Chondrocyte (in vitro differentiated cells): ENCODE measurements around the gene TMBIM6. TPM values are rescaled to one million over a fixed set of nuclear protein-coding genes. Genes with fewer than 3 reads are reported as not detected.

Experiments
- DNase-seq: peaks from one replicate; pipeline ENCODE4 v3.0.0; 2021; ENCODE audit warnings: mixed read lengths, low spot score
- H3K27ac Mint-ChIP-seq: one replicate; pipeline ENCODE4 v1.8.0; 2021; ENCODE audit warnings: mild to moderate bottlenecking, moderate library complexity, mixed read lengths; ENCODE audit not compliant: unreplicated experiment
- H3K27me3 Mint-ChIP-seq: 2 replicates; pipeline ENCODE4 v1.8.0; 2021; ENCODE audit warnings: low read depth, mixed read lengths
- H3K36me3 Mint-ChIP-seq: 2 replicates; pipeline ENCODE4 v1.8.0; 2021; ENCODE audit warnings: low read depth, mixed read lengths
- H3K4me1 Mint-ChIP-seq: 2 replicates; pipeline ENCODE4 v1.8.0; 2021; ENCODE audit warnings: low read depth, mild to moderate bottlenecking, mixed read lengths
- H3K4me3 Mint-ChIP-seq: one replicate; pipeline ENCODE4 v1.8.0; 2021; ENCODE audit warnings: mild to moderate bottlenecking, moderate library complexity, mixed read lengths; ENCODE audit not compliant: unreplicated experiment
- H3K9me3 Mint-ChIP-seq: 2 replicates; pipeline ENCODE4 v1.8.0; 2021; ENCODE audit warnings: low read depth, mixed read lengths
- total RNA-seq: library from RNA; stranded (reverse); gene quantifications from 3 replicates; pipeline ENCODE4 v1.2.1, GENCODE V29; 2021
- TF ChIP-seq, protein P1 (sequence below): fragments of 200-600 bp; sonication (generic); IDR thresholded peaks from 2 replicates; pipeline ENCODE4 v1.5.0; 2021; ENCODE audit warnings: antibody characterized with exemption, mild to moderate bottlenecking, moderate library complexity

TMBIM6 gene
- total RNA-seq, 1 donor from 2014 or later, result 344 TPM

DNA sequence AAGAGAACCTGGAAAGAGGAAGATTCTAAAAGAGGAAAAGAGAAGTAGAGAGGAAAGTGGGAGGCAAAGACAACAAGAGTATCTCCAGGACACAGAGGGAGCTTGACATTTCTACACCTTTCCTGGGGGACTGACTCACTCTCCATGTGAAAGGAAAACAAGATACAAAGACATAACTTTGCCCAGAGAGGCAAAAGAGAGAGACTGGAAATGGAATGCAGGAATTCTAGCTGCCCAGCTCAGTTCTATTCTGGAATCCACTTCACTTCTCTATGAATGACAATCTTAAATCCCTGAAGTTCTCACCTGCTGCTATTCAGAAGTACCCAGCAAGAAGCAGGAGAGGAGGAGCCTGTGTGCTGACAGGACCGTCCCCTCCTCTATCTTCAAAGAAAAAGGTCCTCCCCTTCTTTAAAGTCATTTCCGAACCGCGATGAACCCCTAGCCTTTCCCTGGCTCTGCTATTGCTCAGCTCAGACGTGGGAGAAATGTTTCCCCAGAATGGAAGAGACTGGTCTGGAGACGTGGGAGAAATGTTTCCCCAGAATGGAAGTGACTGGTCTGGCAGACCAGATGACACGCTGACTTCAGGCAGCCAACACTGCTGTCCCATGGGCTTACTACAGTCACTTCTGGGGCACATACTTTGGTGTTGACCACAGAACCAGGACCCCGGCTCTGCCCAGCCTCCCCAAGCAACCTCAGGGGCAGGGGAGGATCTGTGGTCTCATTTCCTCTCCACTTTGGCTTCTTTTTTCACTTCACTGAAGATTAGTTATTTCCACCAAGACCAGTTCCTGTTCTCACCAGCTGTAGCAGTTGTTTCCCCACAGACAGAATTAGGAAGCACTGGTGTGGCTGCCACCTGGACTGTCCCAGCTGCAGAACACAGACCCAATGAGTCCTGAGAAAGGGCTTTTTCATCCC lies 42.5 kb upstream of the TMBIM6 start:
- peaks cover 69% of the 10 kb centered on the region for H3K4me1 Mint-ChIP-seq
- peak overlapping the region; percentile 71 for H3K4me3 Mint-ChIP-seq
- peak overlapping the region; percentile 99 for H3K27ac Mint-ChIP-seq
- no peaks in the 10 kb centered on the region for H3K36me3 Mint-ChIP-seq
- no peak for DNase-seq
- H3K27me3 Mint-ChIP-seq, result no peaks in the 10 kb centered on the region
- H3K9me3 Mint-ChIP-seq, result no peaks in the 10 kb centered on the region
- TF ChIP-seq, protein P1, sequence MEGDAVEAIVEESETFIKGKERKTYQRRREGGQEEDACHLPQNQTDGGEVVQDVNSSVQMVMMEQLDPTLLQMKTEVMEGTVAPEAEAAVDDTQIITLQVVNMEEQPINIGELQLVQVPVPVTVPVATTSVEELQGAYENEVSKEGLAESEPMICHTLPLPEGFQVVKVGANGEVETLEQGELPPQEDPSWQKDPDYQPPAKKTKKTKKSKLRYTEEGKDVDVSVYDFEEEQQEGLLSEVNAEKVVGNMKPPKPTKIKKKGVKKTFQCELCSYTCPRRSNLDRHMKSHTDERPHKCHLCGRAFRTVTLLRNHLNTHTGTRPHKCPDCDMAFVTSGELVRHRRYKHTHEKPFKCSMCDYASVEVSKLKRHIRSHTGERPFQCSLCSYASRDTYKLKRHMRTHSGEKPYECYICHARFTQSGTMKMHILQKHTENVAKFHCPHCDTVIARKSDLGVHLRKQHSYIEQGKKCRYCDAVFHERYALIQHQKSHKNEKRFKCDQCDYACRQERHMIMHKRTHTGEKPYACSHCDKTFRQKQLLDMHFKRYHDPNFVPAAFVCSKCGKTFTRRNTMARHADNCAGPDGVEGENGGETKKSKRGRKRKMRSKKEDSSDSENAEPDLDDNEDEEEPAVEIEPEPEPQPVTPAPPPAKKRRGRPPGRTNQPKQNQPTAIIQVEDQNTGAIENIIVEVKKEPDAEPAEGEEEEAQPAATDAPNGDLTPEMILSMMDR, result no peak

DNA sequence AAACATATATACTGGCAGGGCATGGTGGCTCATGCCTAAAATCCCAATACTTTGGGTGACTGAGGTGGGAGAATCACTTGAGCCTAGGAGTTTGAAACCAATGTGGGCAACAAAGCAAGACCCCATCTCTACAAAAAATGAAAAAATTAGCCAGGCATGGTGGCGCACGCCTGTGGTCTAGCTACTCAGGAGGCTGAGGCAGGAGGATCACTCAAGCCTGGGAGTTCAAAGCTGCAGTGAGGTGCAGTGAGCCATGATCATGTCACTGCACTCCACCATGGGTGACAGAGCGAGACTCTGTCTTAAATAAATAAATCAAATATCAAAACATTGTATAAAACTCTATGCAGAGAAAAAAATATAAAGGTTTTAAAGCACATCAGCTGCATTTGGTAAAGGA lies 39.3 kb upstream of the TMBIM6 start:
- no peaks in the 10 kb centered on the region for H3K9me3 Mint-ChIP-seq
- H3K4me1 Mint-ChIP-seq, result peaks cover 80% of the 10 kb centered on the region
- TF ChIP-seq, protein P1, result no peak
- DNase-seq, result no peak
- H3K27me3 Mint-ChIP-seq, result no peaks in the 10 kb centered on the region
- no peaks in the 10 kb centered on the region for H3K36me3 Mint-ChIP-seq
- peak overlapping the region; percentile 28 for H3K4me3 Mint-ChIP-seq
- H3K27ac Mint-ChIP-seq, result peak overlapping the region; percentile 92

DNA sequence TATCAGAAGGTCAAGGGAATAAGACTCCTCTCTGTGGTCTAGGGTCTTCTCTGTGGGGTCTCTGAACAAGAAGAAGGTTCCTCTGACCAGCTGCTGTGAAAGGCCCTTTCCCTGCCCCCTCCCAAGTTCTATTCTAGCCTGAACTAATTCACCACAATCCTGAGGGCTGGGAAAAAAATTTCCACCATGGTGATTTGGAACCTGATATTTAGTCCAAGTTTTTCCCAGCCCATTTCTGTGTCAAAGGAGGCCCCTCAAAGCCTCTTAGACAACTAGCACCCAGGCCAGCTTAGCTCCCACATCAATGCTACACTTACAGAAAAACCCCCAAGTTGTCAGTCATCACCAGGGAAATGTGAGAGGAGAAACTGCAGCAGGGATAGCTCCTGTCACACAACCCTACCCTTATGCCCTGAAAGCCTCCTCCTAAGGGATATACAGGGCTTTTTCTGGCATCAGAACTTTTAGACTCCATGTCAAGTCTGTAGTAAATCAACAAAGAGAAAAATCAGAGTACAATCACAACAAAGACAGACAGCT lies 38.6 kb upstream of the TMBIM6 start:
- TF ChIP-seq, protein P1, result no peak
- Mint-ChIP-seq H3K9me3 (no peaks in the 10 kb centered on the region), H3K36me3 (no peaks in the 10 kb centered on the region), H3K27ac (peak overlapping the region; percentile 92), H3K4me1 (peaks cover 76% of the 10 kb centered on the region), H3K4me3 (peak overlapping the region; percentile 33), H3K27me3 (peaks cover 2% of the 10 kb centered on the region)
- no peak for DNase-seq

DNA sequence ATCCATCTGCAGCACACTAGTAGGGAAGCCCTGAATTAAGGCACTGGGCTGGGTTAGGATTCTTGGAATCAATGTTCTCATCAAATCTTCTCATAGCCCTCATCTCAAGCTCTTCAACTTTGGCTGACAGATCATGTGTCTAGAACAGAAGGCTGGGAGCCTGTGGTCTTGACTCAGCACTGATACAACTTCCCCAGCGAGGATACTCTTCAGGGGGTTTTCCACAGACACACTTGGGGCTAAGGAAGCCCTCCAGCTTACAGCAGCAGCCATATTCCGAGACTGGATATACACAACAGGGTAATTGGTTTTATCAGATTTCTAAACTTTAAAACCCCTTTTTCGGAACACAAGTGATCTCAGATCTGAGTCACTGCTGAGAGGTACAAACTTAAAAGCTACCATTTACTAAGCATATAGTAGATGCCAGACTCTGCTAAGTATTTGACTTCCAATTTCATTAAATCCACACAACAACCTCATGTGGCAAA lies 37.7 kb upstream of the TMBIM6 start:
- Mint-ChIP-seq H3K9me3 (no peaks in the 10 kb centered on the region), H3K27me3 (peaks cover 2% of the 10 kb centered on the region), H3K4me1 (peaks cover 68% of the 10 kb centered on the region), H3K4me3 (peak overlapping the region; percentile 46), H3K27ac (peak overlapping the region; percentile 92), H3K36me3 (no peaks in the 10 kb centered on the region)
- DNase-seq, result no peak
- TF ChIP-seq, protein P1, result no peak

DNA sequence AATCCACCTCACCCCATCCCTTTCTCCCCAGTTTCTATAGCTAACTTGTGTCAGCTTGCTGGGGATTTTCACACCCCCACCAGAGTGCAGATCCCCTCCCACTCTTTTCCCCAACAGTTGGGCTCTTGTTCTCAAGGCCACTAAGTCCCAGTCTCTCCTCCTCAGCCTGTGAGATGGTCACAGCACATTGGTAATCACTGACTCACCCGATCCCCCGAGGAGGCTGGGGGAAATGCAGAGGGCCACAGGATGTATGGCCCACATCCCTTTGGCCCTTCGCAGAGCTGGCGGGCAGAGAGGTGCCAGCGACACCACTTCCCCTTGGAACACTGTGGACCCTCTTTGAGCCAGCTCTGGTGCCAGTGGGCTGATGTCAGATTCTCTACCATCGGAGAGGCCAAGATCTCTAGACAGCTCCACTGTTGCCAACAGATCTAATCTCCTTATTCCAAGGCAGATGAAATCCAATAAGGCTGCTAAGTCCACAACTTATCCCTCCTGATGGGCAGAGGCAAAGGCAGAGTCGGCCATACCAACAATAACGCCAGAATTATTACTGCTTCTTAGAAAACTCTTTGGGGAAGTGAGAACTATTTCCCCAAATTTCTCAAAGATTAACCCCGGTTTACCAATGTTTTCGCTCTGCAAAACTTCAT lies 35.8 kb upstream of the TMBIM6 start:
- H3K4me3 Mint-ChIP-seq, result peak overlapping the region; percentile 94
- TF ChIP-seq, protein P1, result no peak
- peaks cover 55% of the 10 kb centered on the region for H3K4me1 Mint-ChIP-seq
- peaks cover 2% of the 10 kb centered on the region for H3K27me3 Mint-ChIP-seq
- no peaks in the 10 kb centered on the region for H3K9me3 Mint-ChIP-seq
- no peak for DNase-seq
- no peaks in the 10 kb centered on the region for H3K36me3 Mint-ChIP-seq
- H3K27ac Mint-ChIP-seq, result peak overlapping the region; percentile 96
